HCT116 (cell line): ENCODE measurements around the gene SH3BP1.

ENCODE experiments used
- CEBPB ChIP-seq: IDR thresholded peaks from 2 replicates; pipeline ENCODE4 v1.6.1; 2012; ENCODE audit warnings: low read depth
- EZH2 ChIP-seq: fragments of 200-600 bp; sonication (generic); IDR thresholded peaks from 2 replicates; pipeline ENCODE4 v1.6.1; 2017; ENCODE audit warnings: antibody characterized with exemption, mixed run types
- TF ChIP-seq, protein P1 (sequence below), 3 experiments: fragments of 200-600 bp in 1 of 3; sonication (generic) in 1 of 3; IDR thresholded peaks in 2 of 3; conservative IDR thresholded peaks in 1 of 3; 2 replicates each; pipeline ENCODE4 v1.5.1; 2012 to 2017; ENCODE audit warnings: low read depth in 2 of 3, low read length in 2 of 3, antibody characterized with exemption in 1 of 3, borderline replicate concordance in 1 of 3, control low read depth in 1 of 3, mild to moderate bottlenecking in 1 of 3, mixed read lengths in 1 of 3, mixed run types in 1 of 3, moderate library complexity in 1 of 3; ENCODE audit not compliant: insufficient read depth in 1 of 3
- TF ChIP-seq, protein P2 (sequence below): IDR thresholded peaks from 2 replicates; pipeline ENCODE4 v1.6.1; 2012; ENCODE audit warnings: low read depth

GRCh38 chr22:37662039-37662438 is 22.6 kb downstream of the SH3BP1 start:
- TF ChIP-seq, protein P1, sequence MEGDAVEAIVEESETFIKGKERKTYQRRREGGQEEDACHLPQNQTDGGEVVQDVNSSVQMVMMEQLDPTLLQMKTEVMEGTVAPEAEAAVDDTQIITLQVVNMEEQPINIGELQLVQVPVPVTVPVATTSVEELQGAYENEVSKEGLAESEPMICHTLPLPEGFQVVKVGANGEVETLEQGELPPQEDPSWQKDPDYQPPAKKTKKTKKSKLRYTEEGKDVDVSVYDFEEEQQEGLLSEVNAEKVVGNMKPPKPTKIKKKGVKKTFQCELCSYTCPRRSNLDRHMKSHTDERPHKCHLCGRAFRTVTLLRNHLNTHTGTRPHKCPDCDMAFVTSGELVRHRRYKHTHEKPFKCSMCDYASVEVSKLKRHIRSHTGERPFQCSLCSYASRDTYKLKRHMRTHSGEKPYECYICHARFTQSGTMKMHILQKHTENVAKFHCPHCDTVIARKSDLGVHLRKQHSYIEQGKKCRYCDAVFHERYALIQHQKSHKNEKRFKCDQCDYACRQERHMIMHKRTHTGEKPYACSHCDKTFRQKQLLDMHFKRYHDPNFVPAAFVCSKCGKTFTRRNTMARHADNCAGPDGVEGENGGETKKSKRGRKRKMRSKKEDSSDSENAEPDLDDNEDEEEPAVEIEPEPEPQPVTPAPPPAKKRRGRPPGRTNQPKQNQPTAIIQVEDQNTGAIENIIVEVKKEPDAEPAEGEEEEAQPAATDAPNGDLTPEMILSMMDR (IDR thresholded peaks at IDR 0.05 in 2 of 3, conservative IDR thresholded peaks at IDR 0.05 in 1 of 3; ENCODE audit: borderline replicate concordance in 1 of 3, insufficient read depth in 1 of 3, low read depth in 2 of 3, low read length in 2 of 3) = no peak
- no peak for TF ChIP-seq EZH2
- TF ChIP-seq CEBPB = no peak
- TF ChIP-seq, protein P2, sequence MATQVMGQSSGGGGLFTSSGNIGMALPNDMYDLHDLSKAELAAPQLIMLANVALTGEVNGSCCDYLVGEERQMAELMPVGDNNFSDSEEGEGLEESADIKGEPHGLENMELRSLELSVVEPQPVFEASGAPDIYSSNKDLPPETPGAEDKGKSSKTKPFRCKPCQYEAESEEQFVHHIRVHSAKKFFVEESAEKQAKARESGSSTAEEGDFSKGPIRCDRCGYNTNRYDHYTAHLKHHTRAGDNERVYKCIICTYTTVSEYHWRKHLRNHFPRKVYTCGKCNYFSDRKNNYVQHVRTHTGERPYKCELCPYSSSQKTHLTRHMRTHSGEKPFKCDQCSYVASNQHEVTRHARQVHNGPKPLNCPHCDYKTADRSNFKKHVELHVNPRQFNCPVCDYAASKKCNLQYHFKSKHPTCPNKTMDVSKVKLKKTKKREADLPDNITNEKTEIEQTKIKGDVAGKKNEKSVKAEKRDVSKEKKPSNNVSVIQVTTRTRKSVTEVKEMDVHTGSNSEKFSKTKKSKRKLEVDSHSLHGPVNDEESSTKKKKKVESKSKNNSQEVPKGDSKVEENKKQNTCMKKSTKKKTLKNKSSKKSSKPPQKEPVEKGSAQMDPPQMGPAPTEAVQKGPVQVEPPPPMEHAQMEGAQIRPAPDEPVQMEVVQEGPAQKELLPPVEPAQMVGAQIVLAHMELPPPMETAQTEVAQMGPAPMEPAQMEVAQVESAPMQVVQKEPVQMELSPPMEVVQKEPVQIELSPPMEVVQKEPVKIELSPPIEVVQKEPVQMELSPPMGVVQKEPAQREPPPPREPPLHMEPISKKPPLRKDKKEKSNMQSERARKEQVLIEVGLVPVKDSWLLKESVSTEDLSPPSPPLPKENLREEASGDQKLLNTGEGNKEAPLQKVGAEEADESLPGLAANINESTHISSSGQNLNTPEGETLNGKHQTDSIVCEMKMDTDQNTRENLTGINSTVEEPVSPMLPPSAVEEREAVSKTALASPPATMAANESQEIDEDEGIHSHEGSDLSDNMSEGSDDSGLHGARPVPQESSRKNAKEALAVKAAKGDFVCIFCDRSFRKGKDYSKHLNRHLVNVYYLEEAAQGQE = no peak
